T-helper 17 cell (primary cell): ENCODE results near the gene PLCH2. TPM values are rescaled to one million over a fixed set of nuclear protein-coding genes. Genes with fewer than 3 reads are reported as not detected.

Source experiments
- ATAC-seq: fragments of 150-1000 bp; cut with Tn5 transposase; 2 replicates; pipeline ENCODE4 v1.10.0; 2021; ENCODE audit warnings: mild to moderate bottlenecking, moderate library complexity
- DNase-seq, 3 donors: peaks; one replicate each; pipeline versions ENCODE4 v3.0.0 to v3.0.0-alpha.2; 2020 to 2021
- H3K9me3 ChIP-seq: one replicate; pipeline ENCODE4 v1.7.0; 2013; ENCODE audit warnings: low read length, mild to moderate bottlenecking; ENCODE audit not compliant: control insufficient read depth, poor library complexity, severe bottlenecking
- H3K27ac Mint-ChIP-seq: one replicate; pipeline ENCODE4 v1.8.0; 2022; ENCODE audit warnings: mild to moderate bottlenecking, moderate library complexity, mixed read lengths
- H3K27me3 Mint-ChIP-seq: one replicate; pipeline ENCODE4 v1.8.0; 2022; ENCODE audit warnings: mixed read lengths
- H3K36me3 Mint-ChIP-seq: one replicate; pipeline ENCODE4 v1.8.0; 2022; ENCODE audit warnings: low read depth, mixed read lengths
- H3K4me1 Mint-ChIP-seq: one replicate; pipeline ENCODE4 v1.8.0; 2022; ENCODE audit warnings: mild to moderate bottlenecking, mixed read lengths
- H3K4me3 Mint-ChIP-seq: one replicate; pipeline ENCODE4 v1.8.0; 2022; ENCODE audit warnings: mild to moderate bottlenecking, moderate library complexity, mixed read lengths
- total RNA-seq, 4 donors: library from RNA in 2 of 4; stranded (reverse) in 2 of 4; gene quantifications; one replicate each; pipeline ENCODE4 v1.2.3 and lab custom pipeline; 2022 to 2026

Gene PLCH2
- total RNA-seq, 2 donors from 2014 or later: 30.0 to 39.3 TPM

- no peak overlapping the region for H3K27ac Mint-ChIP-seq
- DNase-seq: no peak
- H3K27me3 Mint-ChIP-seq: no peaks in the 10 kb centered on the region
- no peaks in the 10 kb centered on the region for H3K9me3 ChIP-seq
- no peaks in the 10 kb centered on the region for H3K36me3 Mint-ChIP-seq
- H3K4me3 Mint-ChIP-seq: no peak overlapping the region
- H3K4me1 Mint-ChIP-seq: peaks cover 6% of the 10 kb centered on the region
- no peak for ATAC-seq
Measured at GRCh38 chr1:2480986-2481364, 4.9 kb downstream of the PLCH2 start.

- no peak for DNase-seq
- H3K36me3 Mint-ChIP-seq: no peaks in the 10 kb centered on the region
- H3K4me3 Mint-ChIP-seq: no peak overlapping the region
- no peak overlapping the region for H3K27ac Mint-ChIP-seq
- no peaks in the 10 kb centered on the region for H3K9me3 ChIP-seq
- H3K4me1 Mint-ChIP-seq: peaks cover 6% of the 10 kb centered on the region
- ATAC-seq: no peak
- no peaks in the 10 kb centered on the region for H3K27me3 Mint-ChIP-seq
Measured at GRCh38 chr1:2481885-2482284, 5.8 kb downstream of the PLCH2 start.

GRCh38 chr1:2482588-2482987, 6.5 kb downstream of the PLCH2 start:
- ATAC-seq: no peak
- no peak overlapping the region for H3K27ac Mint-ChIP-seq
- no peaks in the 10 kb centered on the region for H3K9me3 ChIP-seq
- H3K36me3 Mint-ChIP-seq: no peaks in the 10 kb centered on the region
- DNase-seq: no peak
- peaks cover 6% of the 10 kb centered on the region for H3K4me1 Mint-ChIP-seq
- no peak overlapping the region for H3K4me3 Mint-ChIP-seq
- no peaks in the 10 kb centered on the region for H3K27me3 Mint-ChIP-seq

- H3K27ac Mint-ChIP-seq: no peak overlapping the region
- ATAC-seq (no peak), DNase-seq (no peak)
- H3K9me3 ChIP-seq: no peaks in the 10 kb centered on the region
- no peaks in the 10 kb centered on the region for H3K27me3 Mint-ChIP-seq
- H3K4me1 Mint-ChIP-seq: peaks cover 6% of the 10 kb centered on the region
- no peak overlapping the region for H3K4me3 Mint-ChIP-seq
- no peaks in the 10 kb centered on the region for H3K36me3 Mint-ChIP-seq
Measured at GRCh38 chr1:2483026-2483425, 6.9 kb downstream of the PLCH2 start.

GRCh38 chr1:2483970-2484369, 7.9 kb downstream of the PLCH2 start:
- Mint-ChIP-seq H3K27me3 (no peaks in the 10 kb centered on the region), H3K4me1 (peaks cover 6% of the 10 kb centered on the region), H3K4me3 (no peak overlapping the region), H3K36me3 (peaks cover under 1% of the 10 kb centered on the region), H3K27ac (no peak overlapping the region)
- ATAC-seq: no peak
- no peaks in the 10 kb centered on the region for H3K9me3 ChIP-seq
- no peak for DNase-seq

- DNase-seq (no peak), ATAC-seq (no peak)
- Mint-ChIP-seq H3K27ac (no peak overlapping the region), H3K4me3 (no peak overlapping the region), H3K4me1 (peaks cover 6% of the 10 kb centered on the region), H3K36me3 (peaks cover 2% of the 10 kb centered on the region), H3K27me3 (no peaks in the 10 kb centered on the region)
- no peaks in the 10 kb centered on the region for H3K9me3 ChIP-seq
Measured at GRCh38 chr1:2486041-2486440, 10.0 kb downstream of the PLCH2 start.

- H3K4me1 Mint-ChIP-seq: peaks cover 6% of the 10 kb centered on the region
- H3K9me3 ChIP-seq: no peaks in the 10 kb centered on the region
- H3K27me3 Mint-ChIP-seq: no peaks in the 10 kb centered on the region
- no peak overlapping the region for H3K27ac Mint-ChIP-seq
- no peak for DNase-seq
- ATAC-seq: no peak
- H3K4me3 Mint-ChIP-seq: no peak overlapping the region
- peaks cover 2% of the 10 kb centered on the region for H3K36me3 Mint-ChIP-seq
Measured at GRCh38 chr1:2486558-2486957, 10.5 kb downstream of the PLCH2 start.

GRCh38 chr1:2488688-2489087, 12.6 kb downstream of the PLCH2 start:
- no peaks in the 10 kb centered on the region for H3K9me3 ChIP-seq
- Mint-ChIP-seq H3K4me3 (no peak overlapping the region), H3K4me1 (peaks cover 11% of the 10 kb centered on the region), H3K27me3 (no peaks in the 10 kb centered on the region), H3K36me3 (peaks cover 2% of the 10 kb centered on the region), H3K27ac (no peak overlapping the region)
- ATAC-seq (no peak), DNase-seq (no peak)

GRCh38 chr1:2489615-2490014, 13.5 kb downstream of the PLCH2 start:
- H3K27me3 Mint-ChIP-seq: no peaks in the 10 kb centered on the region
- DNase-seq (no peak), ATAC-seq (no peak)
- H3K9me3 ChIP-seq: no peaks in the 10 kb centered on the region
- peaks cover 15% of the 10 kb centered on the region for H3K4me1 Mint-ChIP-seq
- peaks cover 2% of the 10 kb centered on the region for H3K36me3 Mint-ChIP-seq
- H3K27ac Mint-ChIP-seq: no peak overlapping the region
- no peak overlapping the region for H3K4me3 Mint-ChIP-seq

GRCh38 chr1:2492091-2492490, 16.0 kb downstream of the PLCH2 start:
- Mint-ChIP-seq H3K27me3 (no peaks in the 10 kb centered on the region), H3K4me3 (no peak overlapping the region), H3K36me3 (peaks cover 2% of the 10 kb centered on the region), H3K4me1 (peaks cover 21% of the 10 kb centered on the region), H3K27ac (no peak overlapping the region)
- H3K9me3 ChIP-seq: no peaks in the 10 kb centered on the region
- DNase-seq (no peak), ATAC-seq (no peak)

- peaks cover 21% of the 10 kb centered on the region for H3K4me1 Mint-ChIP-seq
- H3K4me3 Mint-ChIP-seq: no peak overlapping the region
- no peaks in the 10 kb centered on the region for H3K27me3 Mint-ChIP-seq
- no peak for DNase-seq
- H3K9me3 ChIP-seq: no peaks in the 10 kb centered on the region
- peaks cover 2% of the 10 kb centered on the region for H3K36me3 Mint-ChIP-seq
- ATAC-seq: no peak
- H3K27ac Mint-ChIP-seq: no peak overlapping the region
Measured at GRCh38 chr1:2493218-2493617, 17.1 kb downstream of the PLCH2 start.

GRCh38 chr1:2493691-2494322, 17.7 kb downstream of the PLCH2 start:
- H3K4me3 Mint-ChIP-seq: peak overlapping the region; percentile 67
- peak; percentile 14 for ATAC-seq
- peaks cover 21% of the 10 kb centered on the region for H3K4me1 Mint-ChIP-seq
- H3K27me3 Mint-ChIP-seq: no peaks in the 10 kb centered on the region
- no peaks in the 10 kb centered on the region for H3K9me3 ChIP-seq
- no peak for DNase-seq
- H3K36me3 Mint-ChIP-seq: peaks cover 2% of the 10 kb centered on the region
- no peak overlapping the region for H3K27ac Mint-ChIP-seq

- Mint-ChIP-seq H3K4me3 (no peak overlapping the region), H3K27ac (no peak overlapping the region), H3K27me3 (no peaks in the 10 kb centered on the region), H3K36me3 (no peaks in the 10 kb centered on the region), H3K4me1 (peaks cover 21% of the 10 kb centered on the region)
- ATAC-seq (no peak), DNase-seq (no peak)
- H3K9me3 ChIP-seq: no peaks in the 10 kb centered on the region
Measured at GRCh38 chr1:2494323-2494693, 18.2 kb downstream of the PLCH2 start.

- DNase-seq (no peak), ATAC-seq (no peak)
- H3K36me3 Mint-ChIP-seq: no peaks in the 10 kb centered on the region
- no peak overlapping the region for H3K4me3 Mint-ChIP-seq
- no peak overlapping the region for H3K27ac Mint-ChIP-seq
- no peaks in the 10 kb centered on the region for H3K9me3 ChIP-seq
- H3K4me1 Mint-ChIP-seq: peaks cover 24% of the 10 kb centered on the region
- no peaks in the 10 kb centered on the region for H3K27me3 Mint-ChIP-seq
Measured at GRCh38 chr1:2495026-2495425, 18.9 kb downstream of the PLCH2 start.
